HCT116 (cell line): ENCODE data around the gene SNRNP25. TPM values are rescaled to one million over a fixed set of nuclear protein-coding genes. Genes with fewer than 3 reads are reported as not detected.

Source experiments
- ATAC-seq: fragments of 200-7000 bp; cut with Tn5 transposase; 2 replicates; pipeline ENCODE4 v1.9.1; 2020; ENCODE audit warnings: mild to moderate bottlenecking, moderate library complexity
- BruUV-seq: library from RNA; stranded (reverse); fragments of 400-500 nt; replicated peaks from 2 replicates; lab custom pipeline; 2021; lab: Mats Ljungman, UMichigan
- CTCF ChIA-PET: fragments of 300-600 bp; sonication (Branson Sonifier 250); formaldehyde crosslinking; loops from one replicate; lab custom pipeline; 2021; ENCODE audit warnings: antibody characterized with exemption; lab: Charles Lee
- POLR2A ChIA-PET: fragments of 300-600, 350-600 bp; sonication (Branson Sonifier 250); formaldehyde crosslinking; loops from one replicate; lab custom pipeline; 2021; ENCODE audit warnings: antibody characterized with exemption; lab: Charles Lee
- RAD21 ChIA-PET, 2 experiments: fragments of 300-600 bp; sonication (Branson Sonifier 250); formaldehyde crosslinking; loops; one replicate each; lab custom pipeline; 2023; ENCODE audit warnings: low total read pairs in 2 of 2; ENCODE audit not compliant: uncharacterized antibody in 2 of 2, unreplicated experiment in 2 of 2, low non-redundant PET in 1 of 2; lab: Charles Lee
- DNase-seq: peaks from one replicate; pipeline ENCODE4 v3.0.0-alpha.2; 2010; ENCODE audit warnings: low read depth, low spot score
- H2AFZ ChIP-seq: fragments of 200-600 bp; shearing (Covaris generic), sonication (generic); 2 replicates; pipeline ENCODE4 v1.6.1; 2017; ENCODE audit warnings: low read depth, mixed run types, mixed read lengths, antibody characterized with exemption, low read length; ENCODE audit not compliant: poor library complexity, severe bottlenecking
- H3K27ac ChIP-seq: 2 replicates; pipeline ENCODE4 v1.5.1; 2012; ENCODE audit warnings: low read depth, low read length
- H3K27me3 ChIP-seq: fragments of 200-600 bp; sonication (generic); 2 replicates; pipeline ENCODE4 v1.6.1; 2016; ENCODE audit warnings: mixed run types, low read length, mixed read lengths; ENCODE audit not compliant: insufficient read depth
- H3K36me3 ChIP-seq, 2 experiments: fragments of 200-500 bp in 1 of 2; fragments of 200-600 bp in 1 of 2; sonication (Bioruptor generic) in 1 of 2; sonication (generic) in 1 of 2; 2 replicates each; pipeline versions ENCODE4 v1.5.1 to v1.6.1; 2014 to 2016; ENCODE audit warnings: low read length in 2 of 2, inconsistent platforms in 1 of 2, mixed read lengths in 1 of 2, mixed run types in 1 of 2; ENCODE audit not compliant: insufficient read depth in 2 of 2, control insufficient read depth in 1 of 2
- H3K4me1 ChIP-seq, 2 experiments: fragments of 200-600 bp in 1 of 2; sonication (generic) in 1 of 2; 2 replicates each; pipeline versions ENCODE4 v1.5.1 to v1.6.1; 2012 to 2017; ENCODE audit warnings: low read length in 2 of 2, inconsistent platforms in 1 of 2, mild to moderate bottlenecking in 1 of 2, mixed read lengths in 1 of 2, mixed run types in 1 of 2, moderate library complexity in 1 of 2; ENCODE audit not compliant: insufficient read depth in 2 of 2, control insufficient read depth in 1 of 2
- H3K4me2 ChIP-seq: fragments of 200-600 bp; sonication (generic); 2 replicates; pipeline ENCODE4 v1.6.1; 2017; ENCODE audit warnings: mixed run types, low read length, mixed read lengths
- H3K4me3 ChIP-seq, 2 experiments: fragments of 200-600 bp in 1 of 2; sonication (generic) in 1 of 2; replicated peaks in 1 of 2; 2 replicates each; pipeline ENCODE4 v1.5.1; 2011 to 2016; ENCODE audit warnings: low read length in 2 of 2, control low read depth in 1 of 2, low read depth in 1 of 2, mild to moderate bottlenecking in 1 of 2, mixed read lengths in 1 of 2, mixed run types in 1 of 2
- H3K79me2 ChIP-seq: fragments of 200-600 bp; sonication (generic); 2 replicates; pipeline ENCODE4 v1.6.1; 2017; ENCODE audit warnings: mild to moderate bottlenecking, mixed run types, low read length, moderate library complexity, mixed read lengths; ENCODE audit not compliant: insufficient read depth
- H3K9ac ChIP-seq: fragments of 200-600 bp; sonication (generic); 2 replicates; pipeline ENCODE4 v1.6.1; 2016; ENCODE audit warnings: low read length, mixed read lengths
- H3K9me2 ChIP-seq: fragments of 200-600 bp; sonication (generic), shearing (Covaris generic); 2 replicates; pipeline ENCODE4 v1.6.1; 2017; ENCODE audit warnings: mixed run types, mild to moderate bottlenecking, moderate library complexity; ENCODE audit not compliant: insufficient read depth
- H3K9me3 ChIP-seq, 2 experiments: fragments of 200-500 bp in 1 of 2; fragments of 200-600 bp in 1 of 2; sonication (Bioruptor generic) in 1 of 2; sonication (generic) in 1 of 2; 2 replicates each; pipeline ENCODE4 v1.6.1; 2014 to 2017; ENCODE audit warnings: low read length in 2 of 2, mixed read lengths in 2 of 2, inconsistent platforms in 1 of 2, low read depth in 1 of 2, mild to moderate bottlenecking in 1 of 2, mixed run types in 1 of 2, moderate library complexity in 1 of 2; ENCODE audit not compliant: control insufficient read depth in 1 of 2, insufficient read depth in 1 of 2
- H4K20me1 ChIP-seq: fragments of 200-600 bp; sonication (generic), shearing (Covaris generic); 2 replicates; pipeline ENCODE4 v1.6.1; 2017; ENCODE audit warnings: mixed run types, mild to moderate bottlenecking, moderate library complexity; ENCODE audit not compliant: insufficient read depth
- CBX3 ChIP-seq: IDR thresholded peaks from 2 replicates; pipeline ENCODE4 v1.6.1; 2012; ENCODE audit warnings: low read depth
- EGR1 ChIP-seq: IDR thresholded peaks from 2 replicates; pipeline ENCODE4 v1.6.1; 2012; ENCODE audit warnings: low read depth
- ELF1 ChIP-seq: IDR thresholded peaks from 2 replicates; pipeline ENCODE4 v1.6.1; 2012; ENCODE audit warnings: low read depth, borderline replicate concordance
- EZH2 ChIP-seq: fragments of 200-600 bp; sonication (generic); IDR thresholded peaks from 2 replicates; pipeline ENCODE4 v1.6.1; 2017; ENCODE audit warnings: antibody characterized with exemption, mixed run types
- SRF ChIP-seq: IDR thresholded peaks from 2 replicates; pipeline ENCODE4 v1.6.1; 2012; ENCODE audit warnings: low read depth
- TCF7L2 ChIP-seq: IDR thresholded peaks from 2 replicates; pipeline ENCODE4 v1.7.0; 2011; ENCODE audit warnings: borderline replicate concordance, inconsistent platforms; ENCODE audit not compliant: insufficient read depth, insufficient read length; ENCODE audit errors: extremely low read depth
- ZNF274 ChIP-seq: fragments of 200-500 bp; sonication (Bioruptor generic); IDR thresholded peaks from 2 replicates; pipeline ENCODE4 v1.6.1; 2014; ENCODE audit warnings: mild to moderate bottlenecking, low read depth, low read length, inconsistent platforms
- intact Hi-C: fragments of 100-400 bp; cut with micrococcal nuclease; formaldehyde crosslinking; loops from 2 replicates; pipeline ENCODE4 v1.10.0; 2022
- total RNA-seq: library from RNA; stranded (reverse); gene quantifications from one replicate; pipeline ENCODE4 v1.2.1, GENCODE V29; 2021; ENCODE audit not compliant: unreplicated experiment
- TF ChIP-seq, protein P1 (sequence below): IDR thresholded peaks from 2 replicates; pipeline ENCODE4 v1.6.1; 2012

Gene SNRNP25
- total RNA-seq, 1 experiment from 2014 or later: 24.5 TPM

DNA sequence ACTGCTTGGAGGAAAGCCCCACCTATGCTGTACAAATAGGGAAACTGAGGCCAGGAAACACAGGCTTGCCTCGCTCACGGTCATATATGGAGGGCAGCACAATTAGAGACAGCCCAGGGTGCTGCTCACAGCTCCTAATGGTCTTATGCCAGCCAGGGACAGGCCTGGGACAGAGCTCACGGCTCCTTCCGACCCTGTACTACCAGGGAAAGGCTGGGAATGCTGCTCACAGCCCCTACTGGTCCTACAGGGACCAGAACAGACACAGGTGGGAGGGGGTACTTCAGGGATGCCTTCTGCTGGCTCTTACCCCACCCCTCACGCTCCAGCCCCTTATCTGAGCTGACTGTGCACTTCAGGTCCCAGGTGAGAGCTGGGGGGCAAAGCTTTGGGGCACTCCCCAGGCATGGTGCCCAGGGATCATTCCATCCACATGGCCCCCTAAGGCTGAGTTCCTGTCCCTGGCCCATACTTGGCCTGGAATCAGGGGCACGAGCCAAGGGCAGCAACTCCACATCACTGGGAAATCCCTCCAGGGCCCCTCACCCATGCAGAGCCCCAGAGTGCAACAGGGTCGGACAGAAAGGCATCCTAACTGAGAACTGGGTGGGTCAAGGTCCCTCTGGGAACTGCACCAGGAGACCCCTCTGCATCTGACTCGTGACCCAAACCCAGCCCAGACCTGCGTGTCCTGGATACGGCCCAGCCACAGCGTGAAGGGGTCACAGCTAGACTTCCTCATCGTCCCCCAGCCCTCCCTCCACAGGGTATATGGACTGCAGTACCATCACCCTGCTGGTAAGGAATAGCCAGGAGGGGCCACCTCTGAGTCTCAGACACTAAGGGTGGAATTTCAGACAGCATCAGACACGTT, 12.9 kb downstream of the SNRNP25 start:
- CTCF ChIA-PET: interaction anchor here (1.1 to 3.2 kb wide), 9 partner anchors 11 to 295 kb away, joined by 3 to 29 read pairs (median 5); partner anchors contain the start of gene POLR3K

DNA sequence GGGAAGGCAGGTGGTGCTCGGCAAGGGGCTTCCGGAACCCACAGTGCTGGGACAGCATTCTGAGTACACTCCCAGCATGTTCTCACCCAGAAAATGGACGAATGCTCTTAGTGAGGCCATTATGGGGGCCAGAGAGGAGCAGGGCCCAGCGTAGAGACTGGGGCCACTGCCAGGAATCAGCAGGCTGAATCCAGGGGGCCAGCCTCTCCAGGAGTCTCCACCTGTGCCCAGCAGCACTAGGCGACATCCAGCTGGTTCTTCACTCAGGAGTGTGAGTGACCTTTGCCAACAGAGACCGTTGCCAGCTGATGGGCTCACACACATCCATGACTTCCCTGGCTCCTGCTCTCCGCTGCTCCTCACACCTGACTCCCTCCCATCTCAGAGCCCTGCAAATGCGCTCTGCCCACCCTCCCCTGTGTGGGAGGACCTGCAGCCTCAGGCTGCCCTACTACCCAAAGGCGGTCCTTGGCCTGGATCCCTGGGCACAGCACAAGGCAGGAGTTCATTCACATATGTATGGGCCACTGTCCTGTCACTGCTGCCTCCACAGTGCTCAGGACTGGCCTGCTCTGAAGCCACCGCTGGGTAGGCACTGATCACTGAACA, 13.7 kb downstream of the SNRNP25 start:
- Histone ChIP-seq H3K4me3 (no peak overlapping the region), H3K36me3 (no peaks in the 10 kb centered on the region), H2AFZ (no peak overlapping the region), H3K4me1 (peaks cover 8 to 18% of the 10 kb centered on the region in 2 experiments), H4K20me1 (no peaks in the 10 kb centered on the region)
- ATAC-seq (no peak), DNase-seq (no peak)
- CTCF ChIA-PET: interaction anchor here (3.2 kb wide), 1 partner anchor 29 kb away, joined by 29 read pairs; no protein-coding TSS in a partner anchor
- POLR2A ChIA-PET: no interaction called here
- TF ChIP-seq TCF7L2 (no peak), ZNF274 (no peak), SRF (no peak), ELF1 (no peak), EZH2 (no peak), CBX3 (no peak)
- TF ChIP-seq, protein P1, sequence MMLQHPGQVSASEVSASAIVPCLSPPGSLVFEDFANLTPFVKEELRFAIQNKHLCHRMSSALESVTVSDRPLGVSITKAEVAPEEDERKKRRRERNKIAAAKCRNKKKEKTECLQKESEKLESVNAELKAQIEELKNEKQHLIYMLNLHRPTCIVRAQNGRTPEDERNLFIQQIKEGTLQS: no peak
- TF ChIP-seq, all 23 proteins: peak for 0
- intact Hi-C loops: no loop called here
- RAD21 ChIA-PET: no interaction called here
- Histone ChIP-seq H3K27me3 (no peaks in the 10 kb centered on the region), H3K9ac (no peak overlapping the region), H3K4me2 (no peak overlapping the region), H3K9me3 (no peaks in the 10 kb centered on the region), H3K9me2 (no peaks in the 10 kb centered on the region), H3K79me2 (no peaks in the 10 kb centered on the region), H3K27ac (no peak overlapping the region)
- BruUV-seq: no TSS peak

More for the DNA sequence above, 12.9 kb downstream of the SNRNP25 start:
- no peak overlapping the region for H3K4me3 ChIP-seq
- RAD21 ChIA-PET: interaction anchor here in 1 of 2 experiments (0.8 kb wide), 1 partner anchor 30 kb away, joined by 3 read pairs; no protein-coding TSS in a partner anchor
- no peaks in the 10 kb centered on the region for H3K27me3 ChIP-seq
- ATAC-seq: no peak
- H3K4me2 ChIP-seq: no peak overlapping the region
- no peak overlapping the region for H2AFZ ChIP-seq
- H3K27ac ChIP-seq: no peak overlapping the region
- H3K36me3 ChIP-seq: no peaks in the 10 kb centered on the region
- H3K79me2 ChIP-seq: no peaks in the 10 kb centered on the region
- TF ChIP-seq EGR1: no peak
- TF ChIP-seq, protein P1: no peak
- no peak for TF ChIP-seq ELF1
- H3K9me3 ChIP-seq: no peaks in the 10 kb centered on the region
- peaks cover 8 to 18% of the 10 kb centered on the region in 2 experiments for H3K4me1 ChIP-seq
- no peak for DNase-seq
- H3K9ac ChIP-seq: no peak overlapping the region
- H3K9me2 ChIP-seq: no peaks in the 10 kb centered on the region
- POLR2A ChIA-PET: no interaction called here
- H4K20me1 ChIP-seq: no peaks in the 10 kb centered on the region
- intact Hi-C loops: no loop called here
- BruUV-seq: no TSS peak
